GM21723 (cell line): ENCODE data around the gene STXBP5.

Source experiments
- ATAC-seq: cut with Tn5 transposase; IDR thresholded peaks from one replicate; pipeline ENCODE4 v1.9.1; 2021; ENCODE audit warnings: mild to moderate bottlenecking, moderate library complexity; ENCODE audit not compliant: unreplicated experiment

The STXBP5 gene

GRCh38 chr6:147204060-147204785 lies at the start of gene STXBP5:
TSS of gene STXBP5 (plus strand) at chr6:147204417. CDS start at chr6:147204533, 116 bp downstream.
- peak; percentile 34 for ATAC-seq

- no peak for ATAC-seq
Observed at GRCh38 chr6:147154454-147154853, 49.8 kb upstream of the STXBP5 start.

- no peak for ATAC-seq
Observed at GRCh38 chr6:147156218-147156617, 48.0 kb upstream of the STXBP5 start.

GRCh38 chr6:147156799-147157382 lies 47.3 kb upstream of the STXBP5 start:
- ATAC-seq = no peak

- no peak for ATAC-seq
Observed at GRCh38 chr6:147157930-147158329, 46.3 kb upstream of the STXBP5 start.

GRCh38 chr6:147158881-147159280 lies 45.3 kb upstream of the STXBP5 start:
- ATAC-seq = no peak

- ATAC-seq = no peak
Observed at GRCh38 chr6:147159536-147160374, 44.5 kb upstream of the STXBP5 start.

GRCh38 chr6:147160593-147160992 lies 43.6 kb upstream of the STXBP5 start:
- ATAC-seq = no peak

- ATAC-seq = no peak
Observed at GRCh38 chr6:147161253-147161973, 42.8 kb upstream of the STXBP5 start.

- no peak for ATAC-seq
Observed at GRCh38 chr6:147161974-147162495, 42.2 kb upstream of the STXBP5 start.

- ATAC-seq = no peak
Observed at GRCh38 chr6:147164761-147165160, 39.5 kb upstream of the STXBP5 start.

- no peak for ATAC-seq
Observed at GRCh38 chr6:147166360-147166944, 37.8 kb upstream of the STXBP5 start.

GRCh38 chr6:147166992-147167391 lies 37.2 kb upstream of the STXBP5 start:
- ATAC-seq = no peak

GRCh38 chr6:147167576-147168461 lies 36.4 kb upstream of the STXBP5 start:
- ATAC-seq = no peak

- ATAC-seq = no peak
Observed at GRCh38 chr6:147169529-147169928, 34.7 kb upstream of the STXBP5 start.

- no peak for ATAC-seq
Observed at GRCh38 chr6:147170269-147170668, 33.9 kb upstream of the STXBP5 start.

- no peak for ATAC-seq
Observed at GRCh38 chr6:147173140-147173539, 31.1 kb upstream of the STXBP5 start.

- ATAC-seq = no peak
Observed at GRCh38 chr6:147173675-147174308, 30.4 kb upstream of the STXBP5 start.

GRCh38 chr6:147176795-147177194 lies 27.4 kb upstream of the STXBP5 start:
- ATAC-seq = no peak
